Fibroblast of lung (primary cell): ENCODE measurements around the gene MRTFA. TPM values are rescaled to one million over a fixed set of nuclear protein-coding genes. Genes with fewer than 3 reads are reported as not detected.

Experiments
- DNase-seq, 2 donors: peaks; one replicate each; pipeline versions ENCODE4 v3.0.0 to v3.0.0-alpha.2; 2010; ENCODE audit warnings: low read depth in 2 of 2
- H2AFZ ChIP-seq: 2 replicates; pipeline ENCODE4 v1.5.1; 2012; ENCODE audit warnings: low read length, control low read depth, inconsistent platforms
- H3K27ac ChIP-seq: 2 replicates; pipeline ENCODE4 v1.5.1; 2011; ENCODE audit warnings: low read length, control low read depth; ENCODE audit not compliant: insufficient read depth
- H3K27me3 ChIP-seq: 2 replicates; pipeline ENCODE4 v1.5.1; 2011; ENCODE audit warnings: mild to moderate bottlenecking, low read length; ENCODE audit not compliant: control insufficient read depth, insufficient read depth
- H3K36me3 ChIP-seq: 2 replicates; pipeline ENCODE4 v1.5.1; 2011; ENCODE audit warnings: low read length; ENCODE audit not compliant: control insufficient read depth, insufficient read depth
- H3K4me1 ChIP-seq: 2 replicates; pipeline ENCODE4 v1.5.1; 2011; ENCODE audit warnings: low read length; ENCODE audit not compliant: control insufficient read depth, insufficient read depth; ENCODE audit errors: extremely low read depth
- H3K4me2 ChIP-seq: 2 replicates; pipeline ENCODE4 v1.5.1; 2011; ENCODE audit warnings: low read length, control low read depth; ENCODE audit not compliant: insufficient read depth; ENCODE audit errors: extremely low read depth
- H3K4me3 ChIP-seq, 4 experiments: fragments of 200-600 bp in 1 of 4; sonication (generic) in 1 of 4; replicated peaks in 1 of 4; 2 replicates each; pipeline ENCODE4 v1.5.1; 2011 to 2016; ENCODE audit warnings: low read length in 4 of 4, low read depth in 3 of 4, mild to moderate bottlenecking in 3 of 4, control low read depth in 2 of 4, inconsistent platforms in 1 of 4, mixed read lengths in 1 of 4; ENCODE audit not compliant: insufficient read depth in 1 of 4; ENCODE audit errors: control extremely low read depth in 1 of 4
- H3K79me2 ChIP-seq: 2 replicates; pipeline ENCODE4 v1.5.1; 2012; ENCODE audit warnings: mild to moderate bottlenecking, low read length, inconsistent platforms; ENCODE audit not compliant: control insufficient read depth, insufficient read depth
- H3K9ac ChIP-seq: 2 replicates; pipeline ENCODE4 v1.5.1; 2011; ENCODE audit warnings: mild to moderate bottlenecking, low read length, control low read depth; ENCODE audit not compliant: insufficient read depth
- H3K9me3 ChIP-seq: 2 replicates; pipeline ENCODE4 v1.5.1; 2012; ENCODE audit warnings: low read depth, low read length; ENCODE audit not compliant: control insufficient read depth, insufficient read depth
- H4K20me1 ChIP-seq: 2 replicates; pipeline ENCODE4 v1.5.1; 2011; ENCODE audit warnings: low read length; ENCODE audit not compliant: control insufficient read depth, insufficient read depth; ENCODE audit errors: extremely low read depth
- EZH2 ChIP-seq: IDR thresholded peaks from 2 replicates; pipeline ENCODE4 v1.5.1; 2012; ENCODE audit warnings: low read length, control low read depth, mild to moderate bottlenecking; ENCODE audit errors: missing control alignments
- polyA plus RNA-seq, 2 donors: library from polyadenylated mRNA; depleted of rRNA in 1 of 2; stranded (reverse) in 1 of 2; unstranded in 1 of 2; fragments of >200 nt; gene quantifications; 2 replicates each; pipeline ENCODE4 v1.2.1, GENCODE V29; 2011 to 2012; ENCODE audit warnings: missing spikeins in 1 of 2
- total RNA-seq: library from RNA; depleted of rRNA; stranded (reverse); fragments of >200 nt; gene quantifications from 2 replicates; pipeline ENCODE4 v1.2.1, GENCODE V29; 2014
- TF ChIP-seq, protein P1 (sequence below), 2 donors: IDR thresholded peaks in 1 of 2; conservative IDR thresholded peaks in 1 of 2; 1 replicate in 1 of 2; 2 replicates in 1 of 2; pipeline ENCODE4 v1.5.1; 2011 to 2012; ENCODE audit warnings: low read length in 2 of 2, control low read depth in 1 of 2, inconsistent platforms in 1 of 2, low read depth in 1 of 2, mild to moderate bottlenecking in 1 of 2

MRTFA gene
- total and polyA plus RNA-seq, 2 donors (not counting 1 experiment from before 2014, with no cell fraction given) = 7.6 to 23.0 TPM

DNA sequence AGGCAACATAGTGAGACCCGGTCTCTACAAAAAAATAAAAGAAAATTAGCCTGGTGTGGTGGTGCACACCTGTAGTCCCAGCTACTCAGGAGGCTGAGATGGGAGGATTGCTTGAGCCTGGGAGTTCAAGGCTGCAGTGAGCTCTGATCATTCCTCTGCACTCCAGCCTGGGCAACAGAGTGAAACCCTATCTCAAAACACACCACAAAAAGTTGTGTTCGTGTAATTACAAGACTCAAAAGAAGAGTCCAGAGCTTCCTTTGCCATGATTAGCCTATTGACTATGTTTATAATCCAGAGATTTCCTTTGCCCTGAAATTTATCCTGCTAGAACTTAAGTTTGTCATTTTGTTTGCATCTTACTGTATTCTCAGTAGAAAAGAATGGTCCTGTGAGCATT lies 245.1 kb downstream of the MRTFA start:
- Histone ChIP-seq H3K36me3 (no peaks in the 10 kb centered on the region), H3K9me3 (no peaks in the 10 kb centered on the region)

DNA sequence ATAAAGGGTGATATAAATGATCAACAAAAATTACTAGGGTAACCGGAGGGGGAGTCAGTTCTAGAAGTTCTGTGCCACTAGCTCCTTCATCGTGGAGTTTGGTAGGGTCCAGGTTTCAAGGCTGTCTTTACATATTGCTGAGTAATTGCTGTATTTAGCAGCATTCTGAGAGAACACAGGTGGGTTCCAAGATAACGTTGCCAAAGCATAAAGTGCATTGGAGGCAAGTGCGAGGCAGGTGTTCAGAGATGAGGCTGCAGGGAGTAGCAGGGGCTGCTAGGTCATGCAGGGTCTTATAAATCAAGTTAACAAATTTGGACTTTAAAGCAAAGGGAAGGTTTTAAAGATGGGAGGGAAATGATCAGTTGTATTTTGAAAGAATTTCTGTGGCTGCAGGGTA lies 248.3 kb downstream of the MRTFA start:
- Histone ChIP-seq H3K9ac (no peak overlapping the region), H3K27ac (no peak overlapping the region), H4K20me1 (no peaks in the 10 kb centered on the region), H3K36me3 (no peaks in the 10 kb centered on the region), H3K79me2 (peaks cover 2% of the 10 kb centered on the region), H3K9me3 (no peaks in the 10 kb centered on the region), H3K4me1 (no peaks in the 10 kb centered on the region), H3K27me3 (no peaks in the 10 kb centered on the region), H3K4me2 (no peak overlapping the region), H3K4me3 (no peak overlapping the region), H2AFZ (no peak overlapping the region)
- TF ChIP-seq, protein P1, sequence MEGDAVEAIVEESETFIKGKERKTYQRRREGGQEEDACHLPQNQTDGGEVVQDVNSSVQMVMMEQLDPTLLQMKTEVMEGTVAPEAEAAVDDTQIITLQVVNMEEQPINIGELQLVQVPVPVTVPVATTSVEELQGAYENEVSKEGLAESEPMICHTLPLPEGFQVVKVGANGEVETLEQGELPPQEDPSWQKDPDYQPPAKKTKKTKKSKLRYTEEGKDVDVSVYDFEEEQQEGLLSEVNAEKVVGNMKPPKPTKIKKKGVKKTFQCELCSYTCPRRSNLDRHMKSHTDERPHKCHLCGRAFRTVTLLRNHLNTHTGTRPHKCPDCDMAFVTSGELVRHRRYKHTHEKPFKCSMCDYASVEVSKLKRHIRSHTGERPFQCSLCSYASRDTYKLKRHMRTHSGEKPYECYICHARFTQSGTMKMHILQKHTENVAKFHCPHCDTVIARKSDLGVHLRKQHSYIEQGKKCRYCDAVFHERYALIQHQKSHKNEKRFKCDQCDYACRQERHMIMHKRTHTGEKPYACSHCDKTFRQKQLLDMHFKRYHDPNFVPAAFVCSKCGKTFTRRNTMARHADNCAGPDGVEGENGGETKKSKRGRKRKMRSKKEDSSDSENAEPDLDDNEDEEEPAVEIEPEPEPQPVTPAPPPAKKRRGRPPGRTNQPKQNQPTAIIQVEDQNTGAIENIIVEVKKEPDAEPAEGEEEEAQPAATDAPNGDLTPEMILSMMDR (conservative IDR thresholded peaks at IDR 0.05 in 1 of 2, IDR thresholded peaks at IDR 0.05 in 1 of 2; ENCODE audit: low read depth in 1 of 2, low read length in 2 of 2) = no peak
- no peak for TF ChIP-seq EZH2
- DNase-seq = no peak

More for the DNA sequence above, 245.1 kb downstream of the MRTFA start:
- no peak overlapping the region for H2AFZ ChIP-seq
- H3K9ac ChIP-seq = no peak overlapping the region
- no peak overlapping the region for H3K4me3 ChIP-seq
- no peaks in the 10 kb centered on the region for H4K20me1 ChIP-seq
- TF ChIP-seq, protein P1 (conservative IDR thresholded peaks at IDR 0.05 in 1 of 2, IDR thresholded peaks at IDR 0.05 in 1 of 2; ENCODE audit: low read depth in 1 of 2, low read length in 2 of 2) = no peak
- no peak for TF ChIP-seq EZH2
- no peaks in the 10 kb centered on the region for H3K79me2 ChIP-seq
- no peaks in the 10 kb centered on the region for H3K27me3 ChIP-seq
- no peaks in the 10 kb centered on the region for H3K4me1 ChIP-seq
- no peak for DNase-seq
- H3K27ac ChIP-seq = no peak overlapping the region
- H3K4me2 ChIP-seq = no peak overlapping the region

DNA sequence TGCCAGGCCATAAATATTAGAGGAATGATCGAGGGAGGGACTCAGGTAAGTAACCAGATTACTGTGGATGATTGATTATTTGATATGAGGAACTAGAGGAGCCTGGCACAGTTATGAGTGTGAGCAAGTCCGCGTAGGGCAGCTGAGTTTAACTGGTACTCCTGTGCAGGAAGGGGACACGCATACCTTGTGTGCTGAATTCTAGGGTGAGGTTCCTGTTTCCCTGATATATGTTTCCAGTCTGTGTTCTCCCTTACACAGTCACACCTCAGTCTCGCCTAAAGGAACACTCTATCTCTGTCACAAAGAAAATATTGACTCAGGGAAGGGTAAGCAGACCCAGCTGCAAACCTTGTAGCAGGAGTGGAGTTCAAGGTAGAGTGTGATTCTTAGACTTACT lies 248.8 kb downstream of the MRTFA start:
- H3K79me2 ChIP-seq = peaks cover 2% of the 10 kb centered on the region
- no peaks in the 10 kb centered on the region for H3K4me1 ChIP-seq
- DNase-seq = no peak

More for the DNA sequence above, 248.8 kb downstream of the MRTFA start:
- Histone ChIP-seq H3K4me2 (no peak overlapping the region), H3K9ac (no peak overlapping the region), H3K4me3 (no peak overlapping the region), H3K27ac (no peak overlapping the region), H2AFZ (no peak overlapping the region), H3K9me3 (no peaks in the 10 kb centered on the region), H3K27me3 (no peaks in the 10 kb centered on the region), H3K36me3 (no peaks in the 10 kb centered on the region), H4K20me1 (no peaks in the 10 kb centered on the region)
- TF ChIP-seq, protein P1 (conservative IDR thresholded peaks at IDR 0.05 in 1 of 2, IDR thresholded peaks at IDR 0.05 in 1 of 2; ENCODE audit: low read depth in 1 of 2, low read length in 2 of 2) = no peak
- TF ChIP-seq EZH2 = no peak
